B cell (primary cell): ENCODE results near the gene ZDHHC22. TPM values are rescaled to one million over a fixed set of nuclear protein-coding genes. Genes with fewer than 3 reads are reported as not detected.
"Not testable (repeated sequence)": the region's sequence is repeated elsewhere in the genome, so short reads cannot be mapped to it uniquely, and the experiment has no call there.

ENCODE experiments used
- ATAC-seq: fragments of 200-7000 bp; cut with Tn5 transposase; one replicate; pipeline ENCODE4 v1.10.0; 2021; ENCODE audit warnings: low read depth, mild to moderate bottlenecking, moderate number of reproducible peaks, moderate library complexity
- CTCF ChIA-PET: fragments of 350-600 bp; sonication (Branson Sonifier 250); formaldehyde crosslinking; loops from one replicate; lab custom pipeline; 2021; ENCODE audit warnings: antibody characterized with exemption, inconsistent platforms; lab: Charles Lee
- POLR2A ChIA-PET: fragments of 350-600 bp; sonication (Branson Sonifier 250); formaldehyde crosslinking; loops from one replicate; lab custom pipeline; 2021; ENCODE audit warnings: antibody characterized with exemption; lab: Charles Lee
- DNase-seq: peaks from one replicate; pipeline ENCODE4 v3.0.0; 2013
- H2AFZ ChIP-seq: 2 replicates; pipeline ENCODE4 v1.6.1; 2012; ENCODE audit warnings: mild to moderate bottlenecking, low read depth, low read length; ENCODE audit not compliant: insufficient read depth, poor library complexity, severe bottlenecking
- H3K27ac ChIP-seq, 2 donors: 1 replicate in 1 of 2; 2 replicates in 1 of 2; pipeline ENCODE4 v1.5.1; 2012 to 2013; ENCODE audit warnings: low read length in 2 of 2, mild to moderate bottlenecking in 2 of 2, moderate library complexity in 1 of 2
- H3K27me3 ChIP-seq, 4 experiments: fragments of 200-600 bp in 1 of 4; sonication (generic) in 1 of 4; replicated peaks in 1 of 4; 1 replicate in 2 of 4; 2 replicates in 2 of 4; pipeline versions ENCODE4 v1.6.1 to v1.7.0; 2013 to 2016; ENCODE audit warnings: low read length in 3 of 4, mild to moderate bottlenecking in 2 of 4, mixed read lengths in 1 of 4, moderate library complexity in 1 of 4; ENCODE audit not compliant: insufficient read depth in 4 of 4, control insufficient read depth in 3 of 4; ENCODE audit errors: control extremely low read depth in 1 of 4
- H3K36me3 ChIP-seq, 2 experiments: replicated peaks in 1 of 2; 1 replicate in 1 of 2; 2 replicates in 1 of 2; pipeline versions ENCODE4 v1.6.1 to v1.7.1; 2013; ENCODE audit warnings: low read length in 1 of 2; ENCODE audit not compliant: insufficient read depth in 2 of 2, control insufficient read depth in 1 of 2; ENCODE audit errors: control extremely low read depth in 1 of 2, extremely low read depth in 1 of 2
- H3K4me1 ChIP-seq, 2 donors: fragments of 200-600 bp in 1 of 2; sonication (generic) in 1 of 2; 1 replicate in 1 of 2; 2 replicates in 1 of 2; pipeline versions ENCODE4 v1.5.1 to v1.6.1; 2013 to 2017; ENCODE audit warnings: low read length in 2 of 2; ENCODE audit not compliant: control insufficient read depth in 2 of 2, insufficient read depth in 2 of 2
- H3K4me2 ChIP-seq: replicated peaks from 2 replicates; pipeline ENCODE3; 2012; ENCODE audit warnings: mild to moderate bottlenecking, low read depth, low read length; ENCODE audit not compliant: poor library complexity, severe bottlenecking
- H3K4me3 ChIP-seq, 5 experiments: fragments of 200-600 bp in 1 of 5; sonication (generic) in 1 of 5; 1 replicate in 3 of 5; 2 replicates in 2 of 5; pipeline versions ENCODE4 v1.5.1 to v1.7.0; 2011 to 2016; ENCODE audit warnings: low read length in 4 of 5, mild to moderate bottlenecking in 4 of 5, low read depth in 2 of 5, control low read depth in 1 of 5, moderate library complexity in 1 of 5; ENCODE audit not compliant: insufficient read depth in 1 of 5; ENCODE audit errors: control extremely low read depth in 1 of 5, extremely low read depth in 1 of 5
- H3K79me2 ChIP-seq: fragments of 200-600 bp; sonication (generic); one replicate; pipeline ENCODE4 v1.6.0; 2016; ENCODE audit warnings: low read length; ENCODE audit not compliant: control insufficient read depth, insufficient read depth
- H3K9ac ChIP-seq: fragments of 200-600 bp; sonication (generic); 2 replicates; pipeline ENCODE4 v1.6.1; 2017; ENCODE audit warnings: mild to moderate bottlenecking, low read length, moderate library complexity
- H3K9me3 ChIP-seq, 3 donors: one replicate each; pipeline versions ENCODE4 v1.6.1 to v1.7.1; 2013; ENCODE audit warnings: low read length in 2 of 3; ENCODE audit not compliant: control insufficient read depth in 2 of 3, insufficient read depth in 1 of 3; ENCODE audit errors: control extremely low read depth in 1 of 3
- H4K20me1 ChIP-seq: 2 replicates; pipeline ENCODE4 v1.6.0; 2012; ENCODE audit warnings: mild to moderate bottlenecking, low read length; ENCODE audit not compliant: insufficient read depth, control insufficient read depth, poor library complexity, severe bottlenecking
- H3K27ac Mint-ChIP-seq: one replicate; pipeline ENCODE4 v1.8.0; 2021; ENCODE audit warnings: mixed read lengths
- H3K27me3 Mint-ChIP-seq: one replicate; pipeline ENCODE4 v1.8.0; 2021; ENCODE audit warnings: mixed read lengths
- H3K4me1 Mint-ChIP-seq: one replicate; pipeline ENCODE4 v1.8.0; 2021; ENCODE audit warnings: mixed read lengths
- H3K4me3 Mint-ChIP-seq: one replicate; pipeline ENCODE4 v1.8.0; 2021; ENCODE audit warnings: mixed read lengths
- H3K9me3 Mint-ChIP-seq: one replicate; pipeline ENCODE4 v1.8.0; 2022; ENCODE audit warnings: mixed read lengths; ENCODE audit not compliant: insufficient read depth
- EZH2 ChIP-seq: IDR thresholded peaks from 2 replicates; pipeline ENCODE4 v1.6.1; 2012; ENCODE audit warnings: borderline replicate concordance, low read depth, mild to moderate bottlenecking, moderate library complexity, low read length; ENCODE audit not compliant: insufficient read depth, poor library complexity, severe bottlenecking
- WGBS: methylation state at CpG from one replicate; pipeline ENCODE4 v1.1.5; 2013; ENCODE audit warnings: missing lambda C conversion rate; ENCODE audit not compliant: insufficient coverage; 5-methylcytosine and 5-hydroxymethylcytosine counted together
- intact Hi-C: fragments of 100-400 bp; cut with micrococcal nuclease; formaldehyde crosslinking; loops from one replicate; pipeline ENCODE4 v1.10.0; 2022
- polyA plus RNA-seq: library from polyadenylated mRNA; depleted of rRNA; stranded (reverse); fragments of >200 nt; gene quantifications from 2 replicates; pipeline ENCODE4 v1.2.3, GENCODE V29; 2012
- total RNA-seq, 2 donors: library from RNA; stranded (reverse); fragments of 120-200 nt in 1 of 2; gene quantifications; 1 replicate in 1 of 2; 2 replicates in 1 of 2; pipeline versions ENCODE4 v1.2.3 to v1.2.4, GENCODE V29; 2013 to 2022
- TF ChIP-seq, protein P1 (sequence below): fragments of 200-600 bp; IDR thresholded peaks from one replicate; pipeline ENCODE4 v1.8.0; 2022; ENCODE audit warnings: antibody characterized with exemption, mild to moderate bottlenecking

Gene ZDHHC22
- total and polyA plus RNA-seq, 2 donors (not counting 1 experiment from before 2014, with no cell fraction given), result not detected

DNA sequence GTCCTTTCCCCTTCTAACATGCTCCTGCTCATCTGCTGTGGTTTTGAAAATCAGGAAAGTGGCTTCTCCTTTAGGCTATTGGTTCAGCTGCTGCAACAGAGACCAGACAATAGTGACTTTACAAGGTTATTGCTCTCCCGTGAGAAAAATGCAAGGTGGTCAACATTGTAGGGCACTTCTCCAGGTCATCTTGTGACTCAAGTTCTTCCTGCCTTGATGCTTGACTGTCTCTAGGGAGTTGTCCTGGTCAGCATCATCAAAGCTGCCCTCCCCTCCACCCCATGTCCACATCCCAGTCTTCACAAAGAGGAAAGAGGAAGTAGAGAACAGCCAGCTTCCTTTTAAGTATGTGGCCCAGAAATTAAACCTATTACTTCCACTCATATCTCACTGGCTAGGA is 36.1 kb upstream of the ZDHHC22 start:
- Histone ChIP-seq H2AFZ (no peak overlapping the region), H3K4me2 (no peak overlapping the region), H3K4me3 (no peak overlapping the region), H3K79me2 (no peaks in the 10 kb centered on the region), H3K9ac (no peak overlapping the region), H3K4me1 (peaks cover 16 to 19% of the 10 kb centered on the region in 2 donors), H3K9me3 (peaks cover 0 to 3% (median 0%) of the 10 kb centered on the region in 3 donors), H3K27ac (no peak overlapping the region), H3K27me3 (peaks cover 0 to 16% (median 3%) of the 10 kb centered on the region in 4 experiments), H3K36me3 (no peaks in the 10 kb centered on the region), H4K20me1 (no peaks in the 10 kb centered on the region)
- H3K4me3 Mint-ChIP-seq, result no peak overlapping the region
- ChIA-PET CTCF (no interaction called here), POLR2A (no interaction called here)
- WGBS, result 38% methylated on average over 1 of the region's 1 CpG
- peaks cover 27% of the 10 kb centered on the region for H3K27me3 Mint-ChIP-seq
- no peaks in the 10 kb centered on the region for H3K9me3 Mint-ChIP-seq
- no peak for TF ChIP-seq EZH2
- TF ChIP-seq, protein P1, sequence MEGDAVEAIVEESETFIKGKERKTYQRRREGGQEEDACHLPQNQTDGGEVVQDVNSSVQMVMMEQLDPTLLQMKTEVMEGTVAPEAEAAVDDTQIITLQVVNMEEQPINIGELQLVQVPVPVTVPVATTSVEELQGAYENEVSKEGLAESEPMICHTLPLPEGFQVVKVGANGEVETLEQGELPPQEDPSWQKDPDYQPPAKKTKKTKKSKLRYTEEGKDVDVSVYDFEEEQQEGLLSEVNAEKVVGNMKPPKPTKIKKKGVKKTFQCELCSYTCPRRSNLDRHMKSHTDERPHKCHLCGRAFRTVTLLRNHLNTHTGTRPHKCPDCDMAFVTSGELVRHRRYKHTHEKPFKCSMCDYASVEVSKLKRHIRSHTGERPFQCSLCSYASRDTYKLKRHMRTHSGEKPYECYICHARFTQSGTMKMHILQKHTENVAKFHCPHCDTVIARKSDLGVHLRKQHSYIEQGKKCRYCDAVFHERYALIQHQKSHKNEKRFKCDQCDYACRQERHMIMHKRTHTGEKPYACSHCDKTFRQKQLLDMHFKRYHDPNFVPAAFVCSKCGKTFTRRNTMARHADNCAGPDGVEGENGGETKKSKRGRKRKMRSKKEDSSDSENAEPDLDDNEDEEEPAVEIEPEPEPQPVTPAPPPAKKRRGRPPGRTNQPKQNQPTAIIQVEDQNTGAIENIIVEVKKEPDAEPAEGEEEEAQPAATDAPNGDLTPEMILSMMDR, result no peak
- no peak overlapping the region for H3K27ac Mint-ChIP-seq
- peaks cover 11% of the 10 kb centered on the region for H3K4me1 Mint-ChIP-seq
- DNase-seq (no peak), ATAC-seq (no peak)
- intact Hi-C loops, result no loop called here

GRCh38 chr14:77175843-77176242 is 34.3 kb upstream of the ZDHHC22 start:
- Histone ChIP-seq H4K20me1 (no peaks in the 10 kb centered on the region), H3K36me3 (no peaks in the 10 kb centered on the region), H3K27ac (no peak overlapping the region), H3K4me1 (peaks cover 0 to under 1% of the 10 kb centered on the region in 2 donors), H3K4me3 (no peak overlapping the region), H3K9me3 (peaks cover 0 to 4% (median 1%) of the 10 kb centered on the region in 3 donors), H3K27me3 (no peaks in the 10 kb centered on the region), H3K9ac (no peak overlapping the region), H3K4me2 (no peak overlapping the region), H3K79me2 (no peaks in the 10 kb centered on the region), H2AFZ (no peak overlapping the region)
- peaks cover 25% of the 10 kb centered on the region for H3K27me3 Mint-ChIP-seq
- H3K9me3 Mint-ChIP-seq, result peaks cover 2% of the 10 kb centered on the region
- CTCF ChIA-PET, result no interaction called here
- no peaks in the 10 kb centered on the region for H3K4me1 Mint-ChIP-seq
- no peak overlapping the region for H3K4me3 Mint-ChIP-seq
- TF ChIP-seq EZH2, result no peak
- TF ChIP-seq, protein P1, result no peak
- POLR2A ChIA-PET, result no interaction called here
- no peak overlapping the region for H3K27ac Mint-ChIP-seq
- 93% methylated on average over 3 of the region's 3 CpGs for WGBS
- intact Hi-C loops, result no loop called here
- no peak for DNase-seq
- no peak for ATAC-seq

- 93% methylated on average over 6 of the region's 9 CpGs for WGBS
- H3K36me3 ChIP-seq, H3K4me2 ChIP-seq, H4K20me1 ChIP-seq, H3K27me3 ChIP-seq, H3K79me2 ChIP-seq, ATAC-seq, H3K4me1 ChIP-seq, H3K4me3 Mint-ChIP-seq, H3K4me3 ChIP-seq, H2AFZ ChIP-seq, CTCF ChIA-PET, H3K9me3 Mint-ChIP-seq, intact Hi-C loops, POLR2A ChIA-PET, H3K27ac Mint-ChIP-seq, H3K27ac ChIP-seq, DNase-seq, H3K9ac ChIP-seq, H3K4me1 Mint-ChIP-seq: not testable (repeated sequence)
- H3K27me3 Mint-ChIP-seq, result peaks cover 19% of the 10 kb centered on the region
- peaks cover 3 to 19% (median 5%) of the 10 kb centered on the region in 3 donors for H3K9me3 ChIP-seq
These were observed 32.5 kb upstream of the ZDHHC22 start for GRCh38 chr14:77173911-77174617.
